Right lung (tissue), 5 donors: ENCODE results near the gene FAIM2. TPM values are rescaled to one million over a fixed set of nuclear protein-coding genes. Genes with fewer than 3 reads are reported as not detected.
"Not testable (repeated sequence)": the region's sequence is repeated elsewhere in the genome, so short reads cannot be mapped to it uniquely, and the experiment has no call there.

Source experiments
- DNase-seq, 2 donors: peaks; one replicate each; pipeline ENCODE4 v3.0.0-alpha.2; 2013
- polyA plus RNA-seq, 5 donors: library from polyadenylated mRNA; unstranded; fragments of 120-200 nt; gene quantifications; one replicate each; pipeline versions ENCODE4 v1.2.1 to v1.2.3, GENCODE V29; 2013; ENCODE audit warnings: inconsistent platforms in 1 of 5, low replicate concordance in 1 of 5; ENCODE audit not compliant: insufficient read length in 5 of 5, insufficient read depth in 1 of 5

Gene FAIM2
- polyA plus RNA-seq, 5 donors = 0.14 to 1.3 (median 0.57) TPM

GRCh38 chr12:49866859-49867569, 36.7 kb downstream of the FAIM2 start:
- peak in 1 of 2 donors; percentile 60 for DNase-seq

GRCh38 chr12:49865782-49866135, 37.9 kb downstream of the FAIM2 start:
- DNase-seq = no peak

GRCh38 chr12:49865109-49865781, 38.5 kb downstream of the FAIM2 start:
- DNase-seq = no peak

- DNase-seq = no peak
Observed at GRCh38 chr12:49864798-49865090, 39.0 kb downstream of the FAIM2 start.

- no peak for DNase-seq
Observed at GRCh38 chr12:49863946-49864797, 39.5 kb downstream of the FAIM2 start.

GRCh38 chr12:49860921-49861320, 42.8 kb downstream of the FAIM2 start:
- not testable (repeated sequence) for DNase-seq

GRCh38 chr12:49855890-49856289, 47.8 kb downstream of the FAIM2 start:
- DNase-seq = not testable (repeated sequence)

- DNase-seq = no peak
Observed at GRCh38 chr12:49854976-49855375, 48.7 kb downstream of the FAIM2 start.

- DNase-seq = no peak
Observed at GRCh38 chr12:49853671-49854070, 50.0 kb downstream of the FAIM2 start.

GRCh38 chr12:49847161-49847560, 56.5 kb downstream of the FAIM2 start:
- no peak for DNase-seq

- no peak for DNase-seq
Observed at GRCh38 chr12:49846032-49846431, 57.7 kb downstream of the FAIM2 start.

- DNase-seq = no peak
Observed at GRCh38 chr12:49843876-49844437, 59.7 kb downstream of the FAIM2 start.

GRCh38 chr12:49843411-49843810, 60.3 kb downstream of the FAIM2 start:
- DNase-seq = no peak

GRCh38 chr12:49842519-49843352, 61.0 kb downstream of the FAIM2 start, which contains the start of gene BCDIN3D:
Gene BCDIN3D (minus strand): TSS chr12:49843106. CDS start chr12:49843087, 19 bp downstream.
- DNase-seq = peak; percentile 84 to 86

GRCh38 chr12:49838973-49839633, 64.6 kb downstream of the FAIM2 start:
- DNase-seq = no peak

- DNase-seq = no peak
Observed at GRCh38 chr12:49832836-49833421, 70.8 kb downstream of the FAIM2 start.

GRCh38 chr12:49831717-49832116, 72.0 kb downstream of the FAIM2 start:
- no peak for DNase-seq

- DNase-seq = peak; percentile 96
Observed at GRCh38 chr12:49828133-49829091, 75.3 kb downstream of the FAIM2 start, which contains the start of gene NCKAP5L. Gene NCKAP5L (minus strand): TSS chr12:49828413. CDS start chr12:49804044, 24,369 bp downstream.
